Measurements from ENCODE around the gene NCAM2. TPM values are rescaled to one million over a fixed set of nuclear protein-coding genes. Genes with fewer than 3 reads are reported as not detected.

NCAM2 gene
- polyA plus RNA-seq, 1 donor from 2014 or later = 9.8 TPM

GRCh38 chr21:21231913-21232312 lies 233.7 kb downstream of the NCAM2 start:
- no peak for TF ChIP-seq CTCF (IDR thresholded peaks at IDR 0.05; ENCODE audit: poor library complexity, severe bottlenecking)
- Histone ChIP-seq H3K4me3 (ENCODE audit: low read length) (no peak overlapping the region), H3K27me3 (ENCODE audit: insufficient read depth, low read depth, low read length) (no peaks in the 10 kb centered on the region), H3K27ac (ENCODE audit: low read length) (no peak overlapping the region), H4K20me1 (ENCODE audit: insufficient read depth) (no peaks in the 10 kb centered on the region), H2AFZ (ENCODE audit: low read depth, low read length) (no peak overlapping the region), H3K79me2 (replicated peaks; ENCODE audit: insufficient read depth, low read length) (no peaks in the 10 kb centered on the region), H3K4me2 (ENCODE audit: low read length) (no peak overlapping the region), H3F3A (ENCODE audit: insufficient read depth, low read length, poor library complexity, severe bottlenecking) (no peaks in the 10 kb centered on the region), H3K9me2 (ENCODE audit: insufficient read depth, low read length) (no peaks in the 10 kb centered on the region), H3K36me3 (ENCODE audit: insufficient read depth, low read length) (no peaks in the 10 kb centered on the region), H3K9me3 (ENCODE audit: low read length) (no peaks in the 10 kb centered on the region), H3K9ac (ENCODE audit: low read length) (no peak overlapping the region)

- no peaks in the 10 kb centered on the region for H3K27me3 ChIP-seq (ENCODE audit: insufficient read depth, low read depth, low read length)
- no peak overlapping the region for H3K9ac ChIP-seq (ENCODE audit: low read length)
- no peak overlapping the region for H2AFZ ChIP-seq (ENCODE audit: low read depth, low read length)
- no peak overlapping the region for H3K4me3 ChIP-seq (ENCODE audit: low read length)
- no peaks in the 10 kb centered on the region for H3K9me2 ChIP-seq (ENCODE audit: insufficient read depth, low read length)
- no peaks in the 10 kb centered on the region for H4K20me1 ChIP-seq (ENCODE audit: insufficient read depth)
- H3K27ac ChIP-seq (ENCODE audit: low read length) = no peak overlapping the region
- TF ChIP-seq RAD21 (conservative IDR thresholded peaks at IDR 0.05) (peak; percentile 92), CTCF (IDR thresholded peaks at IDR 0.05; ENCODE audit: poor library complexity, severe bottlenecking) (peak; percentile 79), SMC3 (conservative IDR thresholded peaks at IDR 0.05; ENCODE audit: poor library complexity) (peak; percentile 89), MXI1 (conservative IDR thresholded peaks at IDR 0.05; ENCODE audit: poor library complexity, severe bottlenecking) (no peak), EZH2 (IDR thresholded peaks at IDR 0.05; ENCODE audit: borderline replicate concordance, insufficient read depth, low read length, poor library complexity, severe bottlenecking) (no peak), TAF1 (IDR thresholded peaks at IDR 0.05; ENCODE audit: low read depth) (no peak), POLR2AphosphoS5 (IDR thresholded peaks at IDR 0.05) (no peak)
- H3F3A ChIP-seq (ENCODE audit: insufficient read depth, low read length, poor library complexity, severe bottlenecking) = no peaks in the 10 kb centered on the region
- H3K9me3 ChIP-seq (ENCODE audit: low read length) = no peaks in the 10 kb centered on the region
- no peaks in the 10 kb centered on the region for H3K36me3 ChIP-seq (ENCODE audit: insufficient read depth, low read length)
- H3K4me2 ChIP-seq (ENCODE audit: low read length) = no peak overlapping the region
- no peaks in the 10 kb centered on the region for H3K79me2 ChIP-seq (replicated peaks; ENCODE audit: insufficient read depth, low read length)
Observed at GRCh38 chr21:21232320-21232719, 234.1 kb downstream of the NCAM2 start.

GRCh38 chr21:21233051-21233450 lies 234.8 kb downstream of the NCAM2 start:
- Histone ChIP-seq H3K9me2 (ENCODE audit: insufficient read depth, low read length) (no peaks in the 10 kb centered on the region), H3K36me3 (ENCODE audit: insufficient read depth, low read length) (no peaks in the 10 kb centered on the region), H3K27ac (ENCODE audit: low read length) (no peak overlapping the region), H3K9ac (ENCODE audit: low read length) (no peak overlapping the region), H3K4me2 (ENCODE audit: low read length) (no peak overlapping the region), H3K27me3 (ENCODE audit: insufficient read depth, low read depth, low read length) (no peaks in the 10 kb centered on the region), H3K79me2 (replicated peaks; ENCODE audit: insufficient read depth, low read length) (no peaks in the 10 kb centered on the region), H2AFZ (ENCODE audit: low read depth, low read length) (no peak overlapping the region), H4K20me1 (ENCODE audit: insufficient read depth) (no peaks in the 10 kb centered on the region), H3F3A (ENCODE audit: insufficient read depth, low read length, poor library complexity, severe bottlenecking) (no peaks in the 10 kb centered on the region), H3K4me3 (ENCODE audit: low read length) (no peak overlapping the region), H3K9me3 (ENCODE audit: low read length) (no peaks in the 10 kb centered on the region)
- TF ChIP-seq EP300 (conservative IDR thresholded peaks at IDR 0.05; ENCODE audit: poor library complexity, severe bottlenecking) (no peak), RAD21 (conservative IDR thresholded peaks at IDR 0.05) (no peak), EZH2 (IDR thresholded peaks at IDR 0.05; ENCODE audit: borderline replicate concordance, insufficient read depth, low read length, poor library complexity, severe bottlenecking) (no peak), MXI1 (conservative IDR thresholded peaks at IDR 0.05; ENCODE audit: poor library complexity, severe bottlenecking) (no peak), CTCF (IDR thresholded peaks at IDR 0.05; ENCODE audit: poor library complexity, severe bottlenecking) (no peak), REST (IDR thresholded peaks at IDR 0.05; ENCODE audit: borderline replicate concordance) (no peak), POLR2AphosphoS5 (IDR thresholded peaks at IDR 0.05) (no peak), SMC3 (conservative IDR thresholded peaks at IDR 0.05; ENCODE audit: poor library complexity) (no peak), TAF1 (IDR thresholded peaks at IDR 0.05; ENCODE audit: low read depth) (no peak)
